Measurements from ENCODE around the gene COL23A1.

Gene COL23A1

DNA sequence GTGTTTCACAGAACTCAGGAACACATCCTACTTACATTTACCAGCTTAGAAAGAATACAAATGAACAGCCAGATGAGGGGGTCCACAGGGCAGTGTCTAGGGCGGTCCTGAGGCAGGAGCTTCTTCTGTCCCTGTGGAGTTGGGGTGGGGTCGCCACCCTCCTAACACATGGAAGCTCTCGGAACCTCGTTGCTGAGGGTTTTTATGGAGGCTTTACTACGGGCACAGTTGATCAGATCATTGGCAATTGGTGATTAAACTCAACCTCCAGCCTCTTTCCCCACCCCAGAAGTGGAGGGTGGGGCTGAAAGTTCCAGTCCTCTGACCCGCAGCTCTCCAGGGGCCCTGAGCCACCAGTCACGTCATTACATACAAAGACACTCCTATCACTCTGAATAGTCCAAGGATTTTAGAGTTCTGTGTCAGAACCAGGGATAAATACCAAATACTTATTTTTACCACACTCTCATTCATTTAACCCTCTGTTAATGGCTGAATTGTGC, 156.9 kb downstream of the COL23A1 start:
- no peak overlapping the region for H3K4me2 ChIP-seq (ENCODE audit: low read depth, low read length)
- peaks cover 29% of the 10 kb centered on the region for H3K27me3 ChIP-seq (replicated peaks; ENCODE audit: insufficient read depth, low read length)
- H2AFZ ChIP-seq (ENCODE audit: low read length) = no peak overlapping the region
- no peak overlapping the region for H3K27ac ChIP-seq (ENCODE audit: low read length)
- H3K79me2 ChIP-seq (ENCODE audit: low read length) = no peaks in the 10 kb centered on the region
- no peak overlapping the region for H3K9ac ChIP-seq (ENCODE audit: low read length)
- no peaks in the 10 kb centered on the region for H3K9me3 ChIP-seq (replicated peaks; ENCODE audit: insufficient read depth, low read length)
- no peaks in the 10 kb centered on the region for H3F3A ChIP-seq (ENCODE audit: insufficient read depth, low read length)
- H3K9me2 ChIP-seq (replicated peaks; ENCODE audit: insufficient read depth, low read length) = no peaks in the 10 kb centered on the region
- H4K20me1 ChIP-seq (ENCODE audit: insufficient read depth, low read length) = no peaks in the 10 kb centered on the region
- TF ChIP-seq EZH2 (optimal IDR thresholded peaks at IDR 0.05; ENCODE audit: low read depth, low read length) (no peak), EZH2phosphoT487 (IDR thresholded peaks at IDR 0.05; ENCODE audit: low read length) (no peak)
- TF ChIP-seq, protein P1, sequence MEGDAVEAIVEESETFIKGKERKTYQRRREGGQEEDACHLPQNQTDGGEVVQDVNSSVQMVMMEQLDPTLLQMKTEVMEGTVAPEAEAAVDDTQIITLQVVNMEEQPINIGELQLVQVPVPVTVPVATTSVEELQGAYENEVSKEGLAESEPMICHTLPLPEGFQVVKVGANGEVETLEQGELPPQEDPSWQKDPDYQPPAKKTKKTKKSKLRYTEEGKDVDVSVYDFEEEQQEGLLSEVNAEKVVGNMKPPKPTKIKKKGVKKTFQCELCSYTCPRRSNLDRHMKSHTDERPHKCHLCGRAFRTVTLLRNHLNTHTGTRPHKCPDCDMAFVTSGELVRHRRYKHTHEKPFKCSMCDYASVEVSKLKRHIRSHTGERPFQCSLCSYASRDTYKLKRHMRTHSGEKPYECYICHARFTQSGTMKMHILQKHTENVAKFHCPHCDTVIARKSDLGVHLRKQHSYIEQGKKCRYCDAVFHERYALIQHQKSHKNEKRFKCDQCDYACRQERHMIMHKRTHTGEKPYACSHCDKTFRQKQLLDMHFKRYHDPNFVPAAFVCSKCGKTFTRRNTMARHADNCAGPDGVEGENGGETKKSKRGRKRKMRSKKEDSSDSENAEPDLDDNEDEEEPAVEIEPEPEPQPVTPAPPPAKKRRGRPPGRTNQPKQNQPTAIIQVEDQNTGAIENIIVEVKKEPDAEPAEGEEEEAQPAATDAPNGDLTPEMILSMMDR (IDR thresholded peaks at IDR 0.05; ENCODE audit: low read length) = no peak
- H3K4me3 ChIP-seq (ENCODE audit: low read length) = no peak overlapping the region
- no peaks in the 10 kb centered on the region for H3K36me3 ChIP-seq (replicated peaks; ENCODE audit: insufficient read depth, low read length)
- H3K4me1 ChIP-seq (ENCODE audit: low read length) = no peaks in the 10 kb centered on the region
- no peak for DNase-seq

DNA sequence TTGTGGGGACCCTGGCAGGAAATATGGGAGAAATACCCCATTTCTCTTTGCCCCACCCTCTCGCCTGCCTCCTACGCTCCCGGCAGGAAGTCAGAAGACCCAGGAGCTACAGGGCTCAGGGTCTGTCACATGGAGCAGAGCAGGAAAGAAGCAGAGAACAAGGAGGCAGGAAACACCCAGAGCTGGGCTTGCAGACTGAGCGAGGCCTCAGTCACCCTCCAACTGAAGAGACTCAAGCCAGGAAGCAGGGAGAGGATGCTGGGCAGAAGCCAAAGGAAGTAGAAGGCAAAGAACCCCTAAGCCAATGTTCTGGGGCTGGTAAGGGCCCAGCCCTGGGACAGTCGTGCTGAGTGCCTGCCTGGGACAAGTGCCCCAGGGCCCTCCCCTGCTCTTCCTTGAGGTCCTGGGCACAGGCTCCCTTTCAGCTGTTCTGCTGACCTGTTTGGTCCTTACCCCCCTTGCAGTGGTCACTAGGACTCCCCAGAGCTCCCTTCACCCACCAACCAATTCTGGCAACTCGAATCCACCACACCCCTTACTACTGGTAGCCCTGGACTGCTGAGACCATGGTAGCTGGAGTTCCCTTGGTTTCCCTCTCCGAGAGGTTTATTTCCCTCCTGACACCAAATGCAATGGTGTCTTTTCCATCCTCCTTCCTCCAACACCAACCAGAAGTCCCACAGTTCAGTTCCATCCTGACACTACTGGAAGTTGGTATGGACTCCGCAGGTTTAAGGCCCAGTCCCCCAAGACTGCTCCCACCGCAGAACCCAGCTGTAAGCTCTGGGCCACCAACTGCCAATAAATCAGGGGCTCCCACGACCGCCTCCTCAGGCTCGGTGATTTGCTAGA, 157.5 kb downstream of the COL23A1 start:
- TF ChIP-seq EZH2 (optimal IDR thresholded peaks at IDR 0.05; ENCODE audit: low read depth, low read length) (no peak), EZH2phosphoT487 (IDR thresholded peaks at IDR 0.05; ENCODE audit: low read length) (no peak)
- TF ChIP-seq, protein P1 (IDR thresholded peaks at IDR 0.05; ENCODE audit: low read length) = no peak
- H3K9me3 ChIP-seq (replicated peaks; ENCODE audit: insufficient read depth, low read length) = no peaks in the 10 kb centered on the region

DNA sequence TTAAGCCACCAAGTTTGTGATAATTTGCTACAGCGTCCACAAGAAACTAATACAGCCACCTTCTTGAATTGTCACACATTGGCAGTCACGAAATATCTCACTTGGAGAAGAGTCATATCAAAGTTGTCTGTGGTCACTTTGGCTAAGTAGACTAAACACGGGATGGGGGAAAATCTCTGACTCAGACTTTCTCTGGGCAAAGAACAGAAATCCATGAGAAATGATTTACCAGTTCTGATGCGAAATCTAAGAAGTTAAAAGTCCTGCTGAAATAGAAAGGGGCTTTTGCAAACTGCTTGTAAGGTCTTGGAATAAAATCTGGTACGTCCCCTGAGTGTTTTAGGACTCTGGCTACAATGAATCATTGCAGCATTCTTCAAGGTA, 158.4 kb downstream of the COL23A1 start:
- Histone ChIP-seq H2AFZ (ENCODE audit: low read length) (no peak overlapping the region), H3K9me2 (replicated peaks; ENCODE audit: insufficient read depth, low read length) (no peaks in the 10 kb centered on the region), H4K20me1 (ENCODE audit: insufficient read depth, low read length) (no peaks in the 10 kb centered on the region), H3K9me3 (replicated peaks; ENCODE audit: insufficient read depth, low read length) (no peaks in the 10 kb centered on the region), H3K27me3 (replicated peaks; ENCODE audit: insufficient read depth, low read length) (peaks cover 28% of the 10 kb centered on the region), H3K79me2 (ENCODE audit: low read length) (no peaks in the 10 kb centered on the region), H3K4me1 (ENCODE audit: low read length) (no peaks in the 10 kb centered on the region), H3K27ac (ENCODE audit: low read length) (no peak overlapping the region), H3K9ac (ENCODE audit: low read length) (no peak overlapping the region), H3K4me3 (ENCODE audit: low read length) (no peak overlapping the region), H3K36me3 (replicated peaks; ENCODE audit: insufficient read depth, low read length) (no peaks in the 10 kb centered on the region), H3K4me2 (ENCODE audit: low read depth, low read length) (no peak overlapping the region), H3F3A (ENCODE audit: insufficient read depth, low read length) (no peaks in the 10 kb centered on the region)
- no peak for DNase-seq
- TF ChIP-seq, protein P1 (IDR thresholded peaks at IDR 0.05; ENCODE audit: low read length) = no peak
- TF ChIP-seq EZH2 (optimal IDR thresholded peaks at IDR 0.05; ENCODE audit: low read depth, low read length) (no peak), EZH2phosphoT487 (IDR thresholded peaks at IDR 0.05; ENCODE audit: low read length) (no peak)

More for the DNA sequence above, 157.5 kb downstream of the COL23A1 start:
- no peak overlapping the region for H3K4me2 ChIP-seq (ENCODE audit: low read depth, low read length)
- no peaks in the 10 kb centered on the region for H3K79me2 ChIP-seq (ENCODE audit: low read length)
- DNase-seq = no peak
- H3K27ac ChIP-seq (ENCODE audit: low read length) = no peak overlapping the region
- H3K4me1 ChIP-seq (ENCODE audit: low read length) = no peaks in the 10 kb centered on the region
- H4K20me1 ChIP-seq (ENCODE audit: insufficient read depth, low read length) = no peaks in the 10 kb centered on the region
- no peak overlapping the region for H2AFZ ChIP-seq (ENCODE audit: low read length)
- no peaks in the 10 kb centered on the region for H3F3A ChIP-seq (ENCODE audit: insufficient read depth, low read length)
- no peak overlapping the region for H3K9ac ChIP-seq (ENCODE audit: low read length)
- no peaks in the 10 kb centered on the region for H3K36me3 ChIP-seq (replicated peaks; ENCODE audit: insufficient read depth, low read length)
- peaks cover 26% of the 10 kb centered on the region for H3K27me3 ChIP-seq (replicated peaks; ENCODE audit: insufficient read depth, low read length)
- no peaks in the 10 kb centered on the region for H3K9me2 ChIP-seq (replicated peaks; ENCODE audit: insufficient read depth, low read length)
- H3K4me3 ChIP-seq (ENCODE audit: low read length) = no peak overlapping the region

All from MM.1S (cell line).